GM18520 (cell line): ENCODE data around the gene BST1.

Experiments used
- ATAC-seq: cut with Tn5 transposase; IDR thresholded peaks from one replicate; pipeline ENCODE4 v1.9.1; 2021; ENCODE audit not compliant: unreplicated experiment

Gene BST1, protein sequence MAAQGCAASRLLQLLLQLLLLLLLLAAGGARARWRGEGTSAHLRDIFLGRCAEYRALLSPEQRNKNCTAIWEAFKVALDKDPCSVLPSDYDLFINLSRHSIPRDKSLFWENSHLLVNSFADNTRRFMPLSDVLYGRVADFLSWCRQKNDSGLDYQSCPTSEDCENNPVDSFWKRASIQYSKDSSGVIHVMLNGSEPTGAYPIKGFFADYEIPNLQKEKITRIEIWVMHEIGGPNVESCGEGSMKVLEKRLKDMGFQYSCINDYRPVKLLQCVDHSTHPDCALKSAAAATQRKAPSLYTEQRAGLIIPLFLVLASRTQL

DNA sequence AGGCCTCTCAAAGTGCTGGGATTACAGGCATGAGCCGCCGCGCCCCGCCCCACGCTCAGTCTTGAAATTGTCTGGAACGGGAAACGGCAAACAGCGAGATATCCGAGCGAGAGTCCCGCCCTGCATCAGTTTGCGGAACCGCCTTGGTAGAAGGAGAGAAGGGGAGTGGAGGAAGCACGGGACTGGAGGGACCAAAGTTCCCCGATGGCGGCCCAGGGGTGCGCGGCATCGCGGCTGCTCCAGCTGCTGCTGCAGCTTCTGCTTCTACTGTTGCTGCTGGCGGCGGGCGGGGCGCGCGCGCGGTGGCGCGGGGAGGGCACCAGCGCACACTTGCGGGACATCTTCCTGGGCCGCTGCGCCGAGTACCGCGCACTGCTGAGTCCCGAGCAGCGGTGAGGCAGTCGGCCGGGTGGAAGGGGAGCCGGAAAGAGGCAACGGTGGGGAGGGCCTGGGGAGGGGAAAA is at the start of gene BST1:
Gene BST1 (plus strand): TSS at position 125 of the 463 bp plus-strand sequence. CDS start 80 bp downstream, at position 205.
- no peak for ATAC-seq

GRCh38 chr4:15653420-15653819 is 49.4 kb upstream of the BST1 start:
- ATAC-seq: no peak

GRCh38 chr4:15653864-15654592 is 48.8 kb upstream of the BST1 start:
- no peak for ATAC-seq

GRCh38 chr4:15654593-15655222 is 48.2 kb upstream of the BST1 start:
- peak; percentile 38 for ATAC-seq

GRCh38 chr4:15655223-15656037 is 47.4 kb upstream of the BST1 start, which contains the start of gene FBXL5:
TSS of gene FBXL5 (minus strand) at chr4:15655357. CDS start at chr4:15655287, 70 bp downstream.
- peak; percentile 62 for ATAC-seq

- no peak for ATAC-seq
Observed at GRCh38 chr4:15656038-15656470, 46.8 kb upstream of the BST1 start.

DNA sequence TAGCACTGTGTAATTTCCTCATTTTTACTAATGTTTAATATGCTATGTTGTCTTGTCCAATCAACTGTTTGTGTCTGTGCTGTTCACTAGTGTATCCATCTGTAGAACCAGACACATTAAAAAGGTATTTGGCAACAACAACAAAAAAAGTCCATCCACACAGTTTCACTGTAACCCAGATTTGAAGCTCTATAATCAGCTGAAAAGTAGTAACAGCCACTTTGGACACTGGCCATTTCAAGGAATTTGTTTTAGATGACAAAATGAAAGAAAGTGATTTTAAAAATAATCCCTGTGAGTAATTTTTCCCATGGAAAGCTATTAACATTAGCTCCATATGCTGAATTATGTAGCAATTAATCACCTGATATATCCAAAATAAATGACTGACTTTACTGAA is 45.5 kb upstream of the BST1 start:
- ATAC-seq: no peak

DNA sequence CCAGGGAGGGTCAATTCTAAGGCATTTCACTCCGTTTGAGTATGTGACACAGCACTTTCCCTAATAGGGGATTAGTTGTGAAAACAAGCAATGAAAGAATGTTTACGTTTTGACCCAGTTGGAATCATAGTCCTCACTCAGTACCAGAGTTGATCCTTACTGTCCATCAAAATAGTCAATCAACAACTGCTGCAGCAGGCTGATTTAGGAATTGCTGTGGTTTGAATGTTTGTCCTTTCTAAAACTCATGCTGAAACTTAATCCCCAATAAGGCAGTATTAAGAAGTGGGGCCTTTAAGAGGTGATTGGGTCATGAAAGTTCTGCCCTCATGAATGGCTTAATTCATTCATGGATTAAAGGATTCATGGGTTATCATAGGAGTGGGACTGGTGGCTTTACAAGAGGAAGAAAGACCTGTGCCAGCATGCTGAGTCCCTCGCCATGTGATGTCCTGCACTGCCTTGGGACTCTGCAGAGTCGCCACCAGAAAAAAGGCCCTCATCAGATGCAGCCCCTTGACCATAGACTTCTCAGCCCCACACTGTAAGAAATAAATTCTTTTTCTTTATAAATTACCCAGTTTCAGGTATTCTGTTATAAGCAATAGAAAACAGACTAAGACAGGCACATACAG is 44.6 kb upstream of the BST1 start:
- no peak for ATAC-seq

GRCh38 chr4:15658781-15659180 is 44.1 kb upstream of the BST1 start:
- no peak for ATAC-seq

DNA sequence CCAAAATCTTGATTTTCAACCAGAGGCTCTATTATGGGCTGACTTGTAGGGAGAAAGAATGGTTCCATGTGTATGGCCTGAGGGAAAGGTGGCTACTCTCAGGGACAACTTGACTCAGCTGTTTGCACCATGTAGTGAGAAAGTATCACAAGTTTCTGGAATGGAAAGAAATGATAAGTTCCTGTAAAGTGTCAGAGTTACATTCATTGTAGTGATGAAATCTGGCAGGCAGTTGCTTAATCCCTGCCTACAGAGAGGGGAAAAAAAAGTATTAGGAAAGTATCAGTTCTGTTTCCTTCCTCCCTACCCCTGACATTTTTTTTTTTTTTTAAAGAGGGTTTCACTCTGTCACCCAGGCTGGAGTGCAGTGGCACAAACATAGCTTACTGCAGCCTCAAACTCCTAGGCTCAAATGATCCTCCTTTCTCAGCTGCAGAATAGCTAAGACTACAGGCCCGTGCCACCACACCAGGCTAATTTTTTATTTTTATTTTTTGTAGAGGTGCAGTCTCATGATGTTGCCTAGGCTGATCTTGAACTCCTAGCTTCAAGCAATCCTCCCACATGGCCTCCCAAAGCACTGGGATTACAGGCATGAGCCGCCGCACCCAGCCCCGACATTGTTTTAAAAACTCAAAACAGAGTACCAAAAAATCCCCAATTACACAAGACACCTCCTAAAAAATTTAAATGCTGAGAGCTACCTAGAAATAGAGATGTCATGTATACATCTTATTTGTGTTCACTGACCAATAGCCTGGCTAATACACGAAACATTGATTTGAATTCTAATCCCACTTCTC is 42.9 kb upstream of the BST1 start:
- ATAC-seq: no peak

DNA sequence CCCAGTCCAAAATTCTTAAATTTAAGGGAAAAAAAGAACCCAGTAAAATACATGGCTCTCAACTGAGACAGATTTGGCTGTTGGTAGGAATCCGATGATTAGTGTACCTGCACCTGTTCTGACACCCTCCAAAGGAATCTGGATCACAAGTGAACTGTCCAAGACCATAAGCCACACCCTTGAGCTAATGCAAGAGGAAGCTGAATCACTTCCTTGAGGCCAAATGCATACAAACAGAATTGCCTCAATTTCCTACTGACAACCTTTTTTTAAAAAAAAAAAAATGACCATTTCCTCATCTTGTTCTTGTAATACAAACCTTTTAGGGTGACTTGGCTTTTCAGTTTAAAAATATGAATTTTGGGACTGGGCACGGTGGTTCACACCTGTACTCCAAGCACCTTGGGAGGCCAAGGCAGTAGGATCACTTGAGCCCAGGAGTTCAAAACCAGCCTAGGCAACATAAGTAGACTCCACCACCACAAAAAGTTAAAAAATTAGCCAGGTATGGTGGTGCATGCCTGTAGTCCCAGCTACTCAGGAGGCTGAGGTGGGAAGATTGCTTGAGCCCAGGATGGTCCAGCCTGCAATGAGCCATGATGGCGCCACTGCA is 37.0 kb upstream of the BST1 start:
- no peak for ATAC-seq

GRCh38 chr4:15667006-15667405 is 35.9 kb upstream of the BST1 start:
- no peak for ATAC-seq

DNA sequence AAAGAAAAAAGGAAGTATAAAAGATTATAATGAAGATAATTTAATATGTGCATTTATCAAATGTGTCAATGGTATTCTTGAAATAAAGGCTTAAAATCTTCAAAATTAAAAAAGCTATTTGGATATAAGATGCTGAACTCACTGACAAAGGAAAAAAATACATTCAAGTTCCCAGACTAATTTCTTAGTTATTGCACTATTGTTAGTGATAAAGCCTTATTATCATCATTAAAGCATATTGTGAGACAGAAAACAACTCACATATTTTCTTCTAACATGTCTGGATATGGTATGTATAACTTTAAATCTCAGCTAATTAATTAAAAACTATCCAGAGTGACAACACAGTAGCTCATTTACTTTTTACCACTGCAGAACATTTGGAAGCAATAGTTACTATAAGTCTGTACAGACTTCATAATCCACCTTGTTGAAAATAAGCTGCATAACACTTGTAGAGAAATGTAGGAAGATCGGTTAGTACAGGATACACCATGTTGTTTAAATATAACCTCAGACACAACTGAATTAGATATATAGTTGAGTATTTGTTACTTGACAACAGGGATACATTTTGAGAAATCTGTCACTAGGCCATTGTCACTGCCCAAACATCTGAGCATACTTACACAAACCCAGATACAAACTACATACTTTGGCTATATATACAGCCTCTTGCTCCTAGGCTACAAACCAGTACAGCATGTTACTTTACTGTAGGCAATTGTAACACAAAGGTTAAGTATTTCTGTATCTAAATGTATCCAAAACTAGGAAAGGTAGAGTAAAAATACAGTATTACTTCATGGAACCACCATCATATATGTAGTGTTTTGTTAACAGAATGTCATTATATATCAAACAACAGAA is 34.1 kb upstream of the BST1 start:
- ATAC-seq: no peak

DNA sequence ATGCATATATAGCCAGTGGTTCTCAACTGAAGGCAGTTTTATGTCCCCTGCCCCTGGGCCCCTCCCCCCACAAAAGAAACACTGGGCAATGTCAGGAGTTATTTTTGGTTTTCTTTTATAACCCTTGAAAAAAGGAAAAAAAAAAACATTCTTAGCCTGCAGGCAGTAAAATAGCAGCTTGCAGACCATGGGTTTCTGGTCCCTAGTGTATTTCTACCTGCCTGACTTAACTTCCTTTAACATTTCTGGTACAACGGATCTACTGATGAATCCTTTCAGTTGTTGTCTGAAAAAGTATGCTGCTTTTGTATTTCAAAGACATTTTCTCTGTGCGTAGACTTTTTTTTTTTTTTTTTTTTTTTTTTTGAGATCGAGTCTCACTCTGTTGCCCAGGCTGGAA is 32.3 kb upstream of the BST1 start:
- no peak for ATAC-seq

DNA sequence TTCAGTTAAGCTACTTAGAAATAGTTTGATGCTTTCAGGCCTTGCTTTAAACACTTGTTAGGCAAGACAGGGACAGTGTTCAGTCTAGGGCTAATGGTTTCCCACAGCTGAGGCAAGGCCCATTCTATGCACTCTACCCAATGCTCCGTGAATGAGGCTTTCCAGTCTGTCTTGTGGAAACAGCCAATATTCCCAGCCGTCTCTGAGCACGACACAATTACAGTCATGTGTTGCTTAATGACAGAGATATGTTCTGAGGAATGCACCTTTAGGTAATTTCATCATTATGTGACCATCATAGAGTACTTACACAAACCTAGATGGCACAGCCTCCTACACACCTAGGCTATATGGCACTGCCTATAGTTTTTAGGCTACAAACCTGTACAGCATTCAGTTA is 30.8 kb upstream of the BST1 start:
- ATAC-seq: no peak

- no peak for ATAC-seq
Observed at GRCh38 chr4:15673337-15673736, 29.5 kb upstream of the BST1 start.

- no peak for ATAC-seq
Observed at GRCh38 chr4:15674046-15674445, 28.8 kb upstream of the BST1 start.

DNA sequence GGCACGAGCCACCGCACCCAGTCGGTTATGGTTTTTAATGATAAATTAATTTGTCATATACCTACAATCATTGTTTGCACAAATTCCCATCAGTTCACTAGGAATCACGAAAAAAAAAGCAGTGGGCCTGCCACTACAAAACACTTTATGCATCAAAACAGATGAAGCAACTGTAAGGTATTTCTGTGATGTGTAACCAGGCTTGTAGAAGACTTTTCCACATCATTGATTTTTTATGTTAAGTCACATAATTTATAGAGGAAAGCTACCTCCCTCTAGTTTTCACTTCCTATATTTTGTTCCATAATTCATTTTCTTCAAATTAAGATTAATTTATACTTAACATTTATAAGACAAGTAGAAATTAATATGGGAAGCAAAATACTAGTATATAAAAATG is 27.9 kb upstream of the BST1 start:
- no peak for ATAC-seq
